H9 (cell line): ENCODE measurements around the gene STARD10. TPM values are rescaled to one million over a fixed set of nuclear protein-coding genes. Genes with fewer than 3 reads are reported as not detected.
A peak's percentile ranks its signal among the peaks of the same experiment; 100 is the strongest.

Experiments
- DNase-seq: peaks from one replicate; pipeline ENCODE4 v3.0.0-alpha.2; 2017
- H2AFZ ChIP-seq: one replicate; pipeline ENCODE4 v1.6.1; 2013; ENCODE audit warnings: mild to moderate bottlenecking, low read length, control low read depth, moderate library complexity
- H2AK5ac ChIP-seq: 2 replicates; pipeline ENCODE4 v1.6.1; 2013; ENCODE audit warnings: low read length, control low read depth, mixed read lengths; ENCODE audit not compliant: insufficient read length
- H2BK120ac ChIP-seq: one replicate; pipeline ENCODE4 v1.6.1; 2013; ENCODE audit warnings: low read depth, mild to moderate bottlenecking, low read length, control low read depth, inconsistent platforms; ENCODE audit not compliant: poor library complexity, severe bottlenecking
- H2BK12ac ChIP-seq: 2 replicates; pipeline ENCODE4 v1.6.1; 2013; ENCODE audit warnings: low read length, control low read depth, mixed read lengths, low read depth; ENCODE audit not compliant: insufficient read length
- H2BK15ac ChIP-seq: 2 replicates; pipeline ENCODE4 v1.6.1; 2013; ENCODE audit warnings: low read depth, low read length, control low read depth
- H2BK20ac ChIP-seq: one replicate; pipeline ENCODE4 v1.6.1; 2013; ENCODE audit warnings: low read depth, mild to moderate bottlenecking, low read length, control low read depth, inconsistent platforms; ENCODE audit not compliant: poor library complexity, severe bottlenecking
- H2BK5ac ChIP-seq: 2 replicates; pipeline ENCODE4 v1.6.1; 2013; ENCODE audit warnings: low read length, control low read depth, mixed read lengths; ENCODE audit not compliant: insufficient read length
- H3K14ac ChIP-seq: 2 replicates; pipeline ENCODE4 v1.6.1; 2013; ENCODE audit warnings: low read length, control low read depth; ENCODE audit not compliant: insufficient read depth
- H3K18ac ChIP-seq: 2 replicates; pipeline ENCODE4 v1.6.1; 2013; ENCODE audit warnings: low read depth, mild to moderate bottlenecking, mixed read lengths, low read length, control low read depth; ENCODE audit not compliant: insufficient read length
- H3K23ac ChIP-seq: 2 replicates; pipeline ENCODE4 v1.6.1; 2013; ENCODE audit warnings: low read length, control low read depth, mixed read lengths, low read depth; ENCODE audit not compliant: insufficient read length
- H3K23me2 ChIP-seq: 2 replicates; pipeline ENCODE4 v1.6.1; 2013; ENCODE audit warnings: low read depth, mild to moderate bottlenecking, mixed read lengths, low read length, control low read depth; ENCODE audit not compliant: insufficient read length, poor library complexity, severe bottlenecking
- H3K27ac ChIP-seq: 2 replicates; pipeline ENCODE4 v1.5.1; 2013; ENCODE audit warnings: low read length, control low read depth, mixed read lengths, low read depth; ENCODE audit not compliant: insufficient read length
- H3K27me3 ChIP-seq: 2 replicates; pipeline ENCODE4 v1.6.1; 2013; ENCODE audit warnings: low read length, control low read depth, inconsistent platforms; ENCODE audit not compliant: insufficient read depth
- H3K4ac ChIP-seq: 2 replicates; pipeline ENCODE4 v1.6.1; 2013; ENCODE audit warnings: low read depth, mild to moderate bottlenecking, control low read depth, inconsistent platforms, low read length, moderate library complexity
- H3K4me1 ChIP-seq: 2 replicates; pipeline ENCODE4 v1.6.1; 2013; ENCODE audit warnings: low read length, control low read depth, inconsistent platforms; ENCODE audit not compliant: insufficient read depth
- H3K4me2 ChIP-seq: 2 replicates; pipeline ENCODE4 v1.6.1; 2013; ENCODE audit warnings: low read length, control low read depth, mixed read lengths; ENCODE audit not compliant: insufficient read length, insufficient read depth
- H3K56ac ChIP-seq: 2 replicates; pipeline ENCODE4 v1.6.1; 2013; ENCODE audit warnings: low read depth, mild to moderate bottlenecking, mixed read lengths, low read length, control low read depth; ENCODE audit not compliant: insufficient read length
- H3K79me1 ChIP-seq: 2 replicates; pipeline ENCODE4 v1.6.1; 2013; ENCODE audit warnings: low read depth, mild to moderate bottlenecking, moderate library complexity, low read length, control low read depth, inconsistent platforms; ENCODE audit not compliant: insufficient read depth, poor library complexity, severe bottlenecking
- H3K79me2 ChIP-seq: 2 replicates; pipeline ENCODE4 v1.6.1; 2013; ENCODE audit warnings: low read length, control low read depth, inconsistent platforms; ENCODE audit not compliant: insufficient read depth
- H3K9ac ChIP-seq: 2 replicates; pipeline ENCODE4 v1.6.1; 2013; ENCODE audit warnings: low read length, control low read depth, mixed read lengths; ENCODE audit not compliant: insufficient read length; ENCODE audit errors: extremely low read depth
- H3K9me3 ChIP-seq: one replicate; pipeline ENCODE4 v1.6.1; 2013; ENCODE audit warnings: low read depth, low read length, inconsistent platforms; ENCODE audit not compliant: control insufficient read depth
- H3T11ph ChIP-seq: one replicate; pipeline ENCODE4 v1.6.1; 2013; ENCODE audit warnings: mild to moderate bottlenecking, low read length, control low read depth, inconsistent platforms
- H4K20me1 ChIP-seq: one replicate; pipeline ENCODE4 v1.6.1; 2013; ENCODE audit not compliant: control insufficient read depth, insufficient read length, insufficient read depth
- H4K5ac ChIP-seq: 2 replicates; pipeline ENCODE4 v1.6.1; 2013; ENCODE audit warnings: low read depth, mild to moderate bottlenecking, mixed read lengths, low read length, control low read depth; ENCODE audit not compliant: insufficient read length
- H4K8ac ChIP-seq: replicated peaks from 2 replicates; pipeline ENCODE4 v1.6.1; 2013; ENCODE audit warnings: low read length, control low read depth, mixed read lengths, low read depth; ENCODE audit not compliant: insufficient read length
- H4K91ac ChIP-seq: 2 replicates; pipeline ENCODE4 v1.6.1; 2013; ENCODE audit warnings: low read depth, mild to moderate bottlenecking, moderate library complexity, mixed read lengths, low read length, control low read depth; ENCODE audit not compliant: insufficient read length
- H3K27ac Mint-ChIP-seq, 3 experiments: 2 replicates in 2 of 3; 3 replicates in 1 of 3; pipeline ENCODE4 v1.8.0; 2020 to 2021; ENCODE audit warnings: mixed read lengths in 3 of 3, mild to moderate bottlenecking in 1 of 3, moderate library complexity in 1 of 3
- H3K27me3 Mint-ChIP-seq: 2 replicates; pipeline ENCODE4 v1.8.0; 2021; ENCODE audit warnings: low read depth, mild to moderate bottlenecking, moderate library complexity, mixed read lengths
- H3K36me3 Mint-ChIP-seq, 3 experiments: 2 replicates in 2 of 3; 3 replicates in 1 of 3; pipeline ENCODE4 v1.8.0; 2020 to 2021; ENCODE audit warnings: low read depth in 3 of 3, mixed read lengths in 3 of 3; ENCODE audit not compliant: insufficient read depth in 1 of 3
- H3K4me1 Mint-ChIP-seq, 2 experiments: 2 replicates each; pipeline ENCODE4 v1.8.0; 2020; ENCODE audit warnings: mixed read lengths in 2 of 2
- H3K4me3 Mint-ChIP-seq, 2 experiments: 2 replicates in 1 of 2; 3 replicates in 1 of 2; pipeline ENCODE4 v1.8.0; 2020 to 2021; ENCODE audit warnings: mild to moderate bottlenecking in 2 of 2, mixed read lengths in 2 of 2, moderate library complexity in 1 of 2
- H3K9me3 Mint-ChIP-seq, 2 experiments: 2 replicates in 1 of 2; 3 replicates in 1 of 2; pipeline ENCODE4 v1.8.0; 2020; ENCODE audit warnings: mild to moderate bottlenecking in 2 of 2, mixed read lengths in 2 of 2, moderate library complexity in 1 of 2
- CTCF ChIP-seq: fragments of 200-600 bp; sonication (generic); conservative IDR thresholded peaks from 3 replicates; pipeline ENCODE4 v1.8.0; 2021; ENCODE audit warnings: antibody characterized with exemption, mild to moderate bottlenecking
- WGBS: extraction: QIAGEN DNeasy Blood & Tissue Kit; methylation state at CpG from one replicate; pipeline ENCODE4 v1.1.7; 2013; ENCODE audit warnings: missing lambda C conversion rate, low lambda C conversion rate, mixed read lengths; ENCODE audit not compliant: insufficient read length; ENCODE audit errors: extremely low coverage; 5-methylcytosine and 5-hydroxymethylcytosine counted together
- total RNA-seq: library from RNA; stranded (reverse); gene quantifications from 2 replicates; pipeline ENCODE4 v1.2.1, GENCODE V29; 2021

Gene STARD10
- total RNA-seq, 1 experiment from 2014 or later, result 24.4 TPM

DNA sequence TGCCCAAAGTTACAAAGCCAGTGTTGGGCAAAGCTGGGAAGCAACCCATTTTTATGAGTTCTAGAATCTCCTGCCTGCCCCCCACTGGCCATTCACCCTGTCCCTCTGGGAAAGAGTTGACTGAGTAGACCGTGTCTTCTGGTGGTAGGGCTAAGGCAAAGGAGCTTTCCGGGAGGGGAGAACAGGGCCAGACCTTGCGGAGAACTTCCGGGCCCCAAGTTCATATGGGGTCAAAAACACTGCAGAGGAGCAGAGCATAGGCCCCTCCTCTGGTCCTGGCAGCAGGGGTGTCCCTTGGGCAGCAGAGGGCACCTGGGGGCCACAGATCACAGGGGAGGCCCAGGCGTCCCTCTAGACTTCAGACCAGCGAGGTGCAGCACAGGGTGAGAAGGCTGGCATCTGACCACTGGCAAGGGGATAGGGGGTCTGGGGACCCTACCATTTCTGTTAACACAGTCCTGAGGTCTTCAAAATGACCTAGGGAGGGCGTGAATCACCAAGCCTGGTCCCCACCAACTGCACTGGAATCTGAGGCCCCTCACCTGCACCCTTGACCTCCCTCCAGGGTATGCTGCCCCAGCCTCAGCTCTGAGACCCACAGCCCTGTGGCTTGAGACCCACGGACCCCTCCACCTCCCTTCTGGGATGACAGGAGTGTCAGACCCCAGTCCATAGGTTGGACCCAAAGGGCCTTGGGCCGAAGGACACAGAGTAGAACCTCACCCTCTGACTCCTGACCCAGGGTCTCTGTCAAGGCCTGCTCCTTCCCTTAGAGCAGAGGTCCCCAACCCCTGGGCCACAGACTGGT, 40.3 kb downstream of the STARD10 start:
- Histone ChIP-seq H2BK5ac (no peak overlapping the region), H3T11ph (no peak overlapping the region), H3K56ac (no peak overlapping the region), H3K4me2 (no peak overlapping the region), H3K14ac (no peak overlapping the region; the same call in 1 of the 2 replicates), H3K79me1 (peaks cover 7% of the 10 kb centered on the region), H2BK120ac (no peak overlapping the region), H4K8ac (no peak overlapping the region), H2BK15ac (0 out of 2 replicates have a peak overlapping the region, but pooled peaks have one; percentile 10), H2AFZ (no peak overlapping the region), H2BK12ac (no peak overlapping the region), H2AK5ac (no peak overlapping the region), H3K79me2 (peaks cover 6% of the 10 kb centered on the region; the same call in 1 of the 2 replicates), H4K20me1 (peaks cover 2% of the 10 kb centered on the region), H3K23me2 (peaks cover 4% of the 10 kb centered on the region), H3K4ac (no peak overlapping the region), H3K27ac (no peak overlapping the region), H3K27me3 (no peaks in the 10 kb centered on the region), H2BK20ac (no peak overlapping the region), H3K4me1 (no peaks in the 10 kb centered on the region; the same call in 1 of the 2 replicates), H3K18ac (no peak overlapping the region), H3K9ac (no peak overlapping the region), H4K5ac (no peak overlapping the region), H3K9me3 (no peaks in the 10 kb centered on the region), H4K91ac (no peak overlapping the region), H3K23ac (no peak overlapping the region)
- Mint-ChIP-seq H3K27me3 (no peaks in the 10 kb centered on the region), H3K4me3 (peak overlapping the region in 1 of 2 experiments; percentile 88; a peak in 3 of 5 replicates), H3K9me3 (no peaks in the 10 kb centered on the region; a peak in 1 of 5 replicates), H3K27ac (no peak overlapping the region), H3K4me1 (peaks cover 19 to 40% of the 10 kb centered on the region in 2 experiments), H3K36me3 (peaks cover 4 to 15% (median 9%) of the 10 kb centered on the region in 3 experiments; a peak in 6 of 7 replicates)
- no peak for DNase-seq
- WGBS, result no CpG with 5 or more reads among the region's 9 CpGs
- no peak for TF ChIP-seq CTCF
